ENCODE data around the gene MORC3. TPM values are rescaled to one million over a fixed set of nuclear protein-coding genes. Genes with fewer than 3 reads are reported as not detected.
"Not testable (repeated sequence)": the region's sequence is repeated elsewhere in the genome, so short reads cannot be mapped to it uniquely, and the experiment has no call there.

Gene MORC3, protein sequence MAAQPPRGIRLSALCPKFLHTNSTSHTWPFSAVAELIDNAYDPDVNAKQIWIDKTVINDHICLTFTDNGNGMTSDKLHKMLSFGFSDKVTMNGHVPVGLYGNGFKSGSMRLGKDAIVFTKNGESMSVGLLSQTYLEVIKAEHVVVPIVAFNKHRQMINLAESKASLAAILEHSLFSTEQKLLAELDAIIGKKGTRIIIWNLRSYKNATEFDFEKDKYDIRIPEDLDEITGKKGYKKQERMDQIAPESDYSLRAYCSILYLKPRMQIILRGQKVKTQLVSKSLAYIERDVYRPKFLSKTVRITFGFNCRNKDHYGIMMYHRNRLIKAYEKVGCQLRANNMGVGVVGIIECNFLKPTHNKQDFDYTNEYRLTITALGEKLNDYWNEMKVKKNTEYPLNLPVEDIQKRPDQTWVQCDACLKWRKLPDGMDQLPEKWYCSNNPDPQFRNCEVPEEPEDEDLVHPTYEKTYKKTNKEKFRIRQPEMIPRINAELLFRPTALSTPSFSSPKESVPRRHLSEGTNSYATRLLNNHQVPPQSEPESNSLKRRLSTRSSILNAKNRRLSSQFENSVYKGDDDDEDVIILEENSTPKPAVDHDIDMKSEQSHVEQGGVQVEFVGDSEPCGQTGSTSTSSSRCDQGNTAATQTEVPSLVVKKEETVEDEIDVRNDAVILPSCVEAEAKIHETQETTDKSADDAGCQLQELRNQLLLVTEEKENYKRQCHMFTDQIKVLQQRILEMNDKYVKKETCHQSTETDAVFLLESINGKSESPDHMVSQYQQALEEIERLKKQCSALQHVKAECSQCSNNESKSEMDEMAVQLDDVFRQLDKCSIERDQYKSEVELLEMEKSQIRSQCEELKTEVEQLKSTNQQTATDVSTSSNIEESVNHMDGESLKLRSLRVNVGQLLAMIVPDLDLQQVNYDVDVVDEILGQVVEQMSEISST
- 10 to 100 TPM; 36.0 to 56.4 (median 54.4) TPM for polyA plus RNA-seq (ENCODE audit: insufficient read depth in 1 of 5, insufficient read length in 5 of 5, low replicate concordance in 1 of 5)
- long read RNA-seq, donor 1, full-length matches to known transcripts = 3 of 37 reads
- long read RNA-seq, donor 1, partial matches to known transcripts = 34 of 37 reads
- long read RNA-seq, donor 1, other reads (novel, unspliced or antisense) = 0 of 37 reads
- long read RNA-seq, donor 2, full-length matches to known transcripts = 2 of 7 reads
- long read RNA-seq, donor 2, partial matches to known transcripts = 5 of 7 reads
- long read RNA-seq, donor 2, other reads (novel, unspliced or antisense) = 0 of 7 reads
- long read RNA-seq, donor 3, full-length matches to known transcripts = 3 of 3 reads
- long read RNA-seq, donor 3, partial matches to known transcripts = 0 of 3 reads
- long read RNA-seq, donor 3, other reads (novel, unspliced or antisense) = 0 of 3 reads
- long read RNA-seq, donor 4, partial matches to known transcripts = 0 of 3 reads
- long read RNA-seq, donor 4, other reads (novel, unspliced or antisense) = 0 of 3 reads
- long read RNA-seq, donor 5, full-length matches to known transcripts = 1 of 6 reads
- long read RNA-seq, donor 5, partial matches to known transcripts = 5 of 6 reads
- long read RNA-seq, donor 5, other reads (novel, unspliced or antisense) = 0 of 6 reads
- long read RNA-seq, donor 6, full-length matches to known transcripts = 4 of 15 reads
- long read RNA-seq, donor 6, partial matches to known transcripts = 11 of 15 reads
- long read RNA-seq, donor 6, other reads (novel, unspliced or antisense) = 0 of 15 reads
- long read RNA-seq, donor 7, full-length matches to known transcripts = 3 of 3 reads
- long read RNA-seq, donor 7, partial matches to known transcripts = 0 of 3 reads
- long read RNA-seq, donor 7, other reads (novel, unspliced or antisense) = 0 of 3 reads
- long read RNA-seq, donor 8, full-length matches to known transcripts = 4 of 15 reads
- long read RNA-seq, donor 8, partial matches to known transcripts = 11 of 15 reads
- long read RNA-seq, donor 8, other reads (novel, unspliced or antisense) = 0 of 15 reads

DNA sequence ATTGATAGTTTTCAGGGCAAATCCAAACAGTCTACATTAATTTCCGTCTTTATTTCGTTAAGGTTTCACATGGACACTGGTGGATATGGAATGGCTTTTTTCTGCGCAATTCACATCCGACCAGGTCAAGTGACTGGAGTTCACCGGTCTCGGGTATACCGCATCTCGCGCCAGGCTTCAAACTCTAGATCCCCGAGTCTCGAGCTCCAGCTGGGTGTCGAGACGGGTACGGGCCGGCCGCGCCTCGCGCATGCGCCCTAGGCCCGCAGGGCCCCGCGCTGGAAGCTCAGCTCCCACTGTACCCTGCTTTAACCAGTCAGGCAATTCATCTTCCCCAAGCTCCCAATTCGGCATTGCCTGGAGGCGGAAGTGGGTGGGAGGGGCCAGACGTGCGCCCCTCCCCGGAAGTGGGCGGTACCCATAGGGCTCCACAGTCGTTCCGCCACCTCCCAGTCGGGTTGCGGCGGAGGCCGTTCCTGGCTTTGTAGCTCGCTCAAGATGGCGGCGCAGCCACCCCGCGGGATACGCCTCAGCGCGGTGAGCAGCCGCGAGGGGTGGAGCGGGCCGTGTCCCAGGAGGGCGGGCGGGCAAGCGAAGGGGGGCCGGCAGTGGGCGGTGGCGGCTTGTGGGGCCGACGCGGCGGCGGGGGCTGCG, at the start of gene MORC3:
Gene MORC3 (plus strand): TSS at position 431 of the 654 bp plus-strand sequence. CDS start 68 bp downstream, at position 499.
- DNase-seq = peak; percentile 100

DNA sequence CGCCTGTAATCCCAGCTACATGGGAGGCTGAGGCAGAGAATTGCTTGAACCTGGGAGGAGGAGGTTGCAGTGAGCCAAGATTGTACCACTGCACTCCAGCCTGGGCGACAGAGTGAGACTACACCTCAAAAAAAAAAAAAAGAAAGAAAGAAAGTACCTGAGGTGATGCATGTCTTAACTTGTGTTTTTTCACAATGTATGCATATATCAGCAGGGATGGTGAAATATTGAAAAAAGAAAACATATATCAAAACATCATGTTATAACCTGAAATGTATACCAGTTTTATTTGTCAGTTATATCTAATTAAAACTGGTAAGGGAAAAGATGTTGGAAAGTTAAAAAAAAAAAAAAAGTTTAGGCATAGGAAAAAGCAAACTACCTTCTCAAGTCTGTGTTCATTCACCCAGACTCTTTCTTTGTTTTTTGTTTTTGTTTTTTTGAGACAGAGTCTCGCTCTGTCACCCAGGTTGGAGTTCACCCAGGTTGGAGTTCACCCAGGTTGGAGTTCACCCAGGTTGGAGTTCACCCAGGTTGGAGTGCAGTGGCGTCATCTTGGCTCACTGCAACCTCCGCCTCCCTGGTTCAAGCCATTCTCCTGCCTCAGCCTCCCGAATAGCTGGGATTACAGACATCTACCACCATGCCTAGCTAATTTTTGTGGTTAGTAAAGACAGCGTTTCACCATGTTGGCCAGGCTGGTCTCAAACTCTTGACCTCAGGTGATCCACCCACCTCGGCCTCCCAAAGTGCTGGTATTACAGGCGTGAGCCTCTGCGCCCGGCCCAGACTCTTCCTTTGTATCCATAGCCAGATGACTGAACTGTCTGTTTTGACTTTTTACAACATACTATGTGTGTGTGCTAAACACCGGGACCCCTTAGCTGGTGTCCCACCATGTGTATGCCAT, 49.0 kb upstream of the MORC3 start:
- not testable (repeated sequence) for DNase-seq

DNA sequence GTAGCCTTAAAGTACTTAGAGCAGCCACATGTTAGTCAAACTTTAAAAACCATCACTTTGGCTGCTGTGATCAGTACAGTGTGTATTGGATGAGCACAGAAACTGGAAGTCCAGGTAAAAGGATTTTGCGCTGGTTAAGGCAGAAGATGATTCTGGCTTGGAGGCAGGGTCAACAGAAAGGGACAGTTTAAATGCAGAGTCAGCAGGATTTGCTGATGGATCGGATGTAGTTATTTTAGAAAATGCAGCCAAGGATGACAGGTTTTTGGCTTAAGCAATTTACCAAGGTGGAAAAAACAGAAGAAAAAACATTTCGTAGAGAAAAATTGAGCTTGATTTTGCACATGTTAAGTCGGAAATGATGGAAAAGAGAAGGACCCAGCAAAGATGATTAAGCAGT, 45.9 kb upstream of the MORC3 start:
- DNase-seq = no peak

DNA sequence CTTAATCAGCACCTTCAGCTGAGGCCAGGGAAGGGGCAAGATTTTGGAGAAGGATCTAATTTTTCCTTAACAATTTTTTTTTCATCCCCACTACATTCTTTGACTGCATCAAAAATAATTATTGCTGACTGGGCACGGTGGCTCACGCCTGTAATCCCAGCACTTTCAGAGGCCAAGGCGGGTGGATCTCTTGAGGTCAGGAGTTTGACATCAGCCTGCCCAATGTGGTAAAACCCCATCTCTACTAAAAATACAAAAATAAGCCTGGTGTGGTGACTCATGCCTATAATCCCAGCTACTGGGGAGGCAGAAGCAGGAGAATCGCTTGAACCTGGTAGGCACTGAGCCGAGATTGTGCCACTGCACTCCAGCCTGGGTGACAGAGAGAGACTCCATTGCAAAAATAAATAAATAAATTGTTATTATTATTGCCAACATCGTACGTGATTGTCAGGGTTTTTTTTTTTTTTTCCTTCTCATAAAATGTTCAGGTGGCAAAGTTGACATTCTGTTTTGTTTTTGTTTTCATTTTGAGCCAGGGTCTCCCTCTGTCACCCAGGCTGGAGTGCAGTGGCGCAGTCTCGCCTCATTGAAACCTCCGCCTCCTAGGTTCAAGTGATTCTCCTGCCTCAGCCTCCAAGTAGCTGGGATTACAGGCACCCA, 37.3 kb upstream of the MORC3 start:
- DNase-seq = no peak

DNA sequence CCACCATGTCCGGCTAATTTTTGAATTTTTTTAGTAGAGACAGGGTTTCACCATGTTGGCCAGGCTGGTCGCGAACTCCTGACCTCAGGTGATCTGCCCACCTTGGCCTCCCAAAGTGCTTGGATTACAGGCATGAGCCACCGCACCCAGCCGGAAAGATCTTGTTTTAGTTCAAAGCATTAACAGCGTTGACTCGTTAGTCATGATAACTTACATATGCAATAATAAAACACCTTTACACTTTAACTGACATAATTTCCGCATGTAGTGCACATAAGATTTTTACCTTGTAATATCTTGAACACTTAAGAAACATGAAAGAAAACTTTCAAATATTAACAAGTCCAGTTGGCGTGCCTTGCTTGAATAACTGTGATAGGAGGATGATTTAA, 36.8 kb upstream of the MORC3 start:
- DNase-seq = not testable (repeated sequence)

DNA sequence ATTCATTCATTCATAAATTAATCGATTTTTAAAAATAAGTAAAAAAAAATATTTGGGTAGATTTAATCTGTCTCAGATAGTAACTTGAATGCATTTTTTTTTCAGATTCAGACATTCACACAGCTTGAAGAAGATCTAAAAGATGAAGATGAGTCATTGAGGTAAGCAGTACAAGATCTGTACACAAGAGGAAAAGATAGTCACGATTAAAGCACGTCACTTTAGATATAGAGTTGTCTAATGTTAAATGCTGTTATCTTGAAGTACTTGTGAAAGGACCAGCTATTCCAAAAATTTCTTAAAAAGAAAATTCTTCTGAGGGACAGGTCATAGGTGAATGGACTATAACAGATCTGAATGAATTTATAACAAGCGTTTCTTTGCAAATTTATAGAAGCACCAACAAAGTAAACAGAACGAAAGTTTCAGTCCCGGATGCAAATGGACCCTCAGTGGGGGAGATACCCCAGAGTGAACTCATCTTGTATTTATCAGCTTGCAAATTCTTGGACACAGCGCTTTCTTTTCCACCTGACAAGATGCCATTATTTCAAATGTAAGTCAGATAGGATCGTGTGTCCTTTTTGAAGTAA, 31.2 kb upstream of the MORC3 start:
- no peak for DNase-seq

DNA sequence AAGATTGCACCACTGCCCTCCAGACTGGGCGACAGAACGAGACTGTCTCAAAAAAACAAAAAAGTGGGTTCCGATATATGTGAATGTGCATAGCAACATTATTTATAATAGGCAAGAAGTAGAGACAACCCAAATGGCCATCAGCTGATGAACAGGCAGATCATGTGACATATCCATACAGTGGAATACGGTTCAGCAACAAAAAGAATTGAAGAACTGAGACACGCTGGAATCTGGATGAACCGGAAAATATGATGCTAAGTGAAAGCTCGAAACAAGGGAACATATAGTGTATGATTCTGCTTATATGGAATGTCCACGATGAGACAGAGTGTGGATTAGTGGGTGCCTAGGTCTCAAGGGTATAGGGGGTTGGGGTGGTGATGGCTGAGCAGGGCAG, 28.5 kb upstream of the MORC3 start:
- DNase-seq = no peak

DNA sequence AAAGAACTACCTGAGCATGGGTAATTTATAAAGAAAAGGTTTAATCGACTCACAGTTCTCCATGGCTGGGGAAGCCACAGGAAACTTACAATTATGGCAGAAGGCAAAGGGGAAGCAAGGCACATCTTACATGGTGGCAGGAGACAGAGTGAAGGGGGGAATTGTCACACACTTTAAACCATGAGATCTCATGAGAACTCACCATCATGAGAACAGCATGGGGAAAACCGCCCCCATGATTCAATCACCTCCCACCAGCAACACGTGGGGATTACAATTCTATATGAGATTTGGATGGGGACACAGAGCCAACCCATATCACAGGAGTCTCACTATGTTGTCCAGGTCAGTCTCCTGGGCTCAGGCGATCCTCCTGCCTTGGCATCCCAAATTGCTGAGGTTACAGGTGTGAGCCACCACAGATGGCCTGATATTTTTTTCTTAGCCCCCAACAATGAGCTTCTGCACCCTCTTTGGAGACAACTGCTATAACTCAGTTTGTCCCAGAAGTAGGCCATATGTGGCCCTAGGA, 22.5 kb upstream of the MORC3 start:
- no peak for DNase-seq

DNA sequence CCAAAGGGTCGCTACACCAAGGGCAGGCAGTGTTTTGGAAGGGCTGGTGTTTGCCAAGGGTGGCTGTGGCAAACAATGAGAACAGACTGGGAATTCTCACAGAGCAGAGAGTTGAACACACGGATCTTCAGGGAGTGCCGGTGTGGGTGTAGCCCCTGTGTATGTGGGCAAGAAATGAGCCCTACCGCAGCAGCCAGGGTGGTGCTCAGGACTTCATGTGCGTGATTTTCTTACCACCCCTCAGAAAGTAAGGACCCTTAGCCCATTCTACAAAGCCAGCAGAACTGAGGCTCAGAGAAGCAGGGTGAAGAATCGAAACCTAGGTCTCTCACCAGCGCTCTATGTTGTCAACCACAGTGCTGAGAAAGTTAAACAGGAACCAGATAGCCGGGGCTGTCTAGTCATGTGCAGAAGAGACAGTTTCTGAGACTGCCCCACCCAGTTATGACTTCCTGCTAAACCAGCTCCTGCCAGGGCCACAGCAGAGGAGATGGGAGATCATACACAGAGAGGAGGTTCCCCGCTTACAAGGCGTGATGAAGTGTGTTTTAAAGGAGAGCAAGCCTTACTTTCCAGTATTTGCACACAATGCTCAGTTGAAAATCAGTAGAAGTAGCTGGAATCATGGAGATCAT, 21.9 kb upstream of the MORC3 start:
- DNase-seq = no peak

DNA sequence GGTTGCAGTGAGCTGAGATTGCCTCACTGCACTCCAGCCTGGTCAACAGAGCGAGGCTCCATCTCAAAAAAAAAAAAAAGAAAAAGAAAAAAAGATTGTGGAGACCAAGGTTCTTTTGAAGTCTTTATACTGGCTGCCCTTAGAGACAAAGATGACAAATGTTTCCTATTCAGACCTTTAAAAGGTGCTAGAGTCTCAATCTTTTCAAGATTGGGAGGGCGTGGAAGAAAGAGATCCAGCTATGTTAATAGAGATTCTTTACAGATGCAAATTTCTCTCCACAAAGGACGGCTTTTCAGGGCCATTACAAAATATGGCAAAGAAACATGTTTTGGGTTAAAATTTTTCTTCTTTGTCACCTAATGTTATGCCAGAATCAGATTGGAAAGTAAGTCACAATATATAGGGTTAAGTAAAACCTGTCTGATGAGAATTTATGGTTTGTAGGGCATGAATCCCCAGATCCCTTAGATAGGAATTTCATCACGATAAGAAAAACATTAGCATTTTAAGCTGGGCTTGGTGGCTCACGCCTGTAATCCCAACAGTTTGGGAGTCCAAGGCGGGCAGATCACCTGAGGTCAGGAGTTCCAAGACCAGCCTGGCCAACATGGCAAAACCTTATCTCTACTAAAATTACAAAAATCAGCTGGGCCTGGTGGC, 13.0 kb upstream of the MORC3 start:
- DNase-seq = no peak

DNA sequence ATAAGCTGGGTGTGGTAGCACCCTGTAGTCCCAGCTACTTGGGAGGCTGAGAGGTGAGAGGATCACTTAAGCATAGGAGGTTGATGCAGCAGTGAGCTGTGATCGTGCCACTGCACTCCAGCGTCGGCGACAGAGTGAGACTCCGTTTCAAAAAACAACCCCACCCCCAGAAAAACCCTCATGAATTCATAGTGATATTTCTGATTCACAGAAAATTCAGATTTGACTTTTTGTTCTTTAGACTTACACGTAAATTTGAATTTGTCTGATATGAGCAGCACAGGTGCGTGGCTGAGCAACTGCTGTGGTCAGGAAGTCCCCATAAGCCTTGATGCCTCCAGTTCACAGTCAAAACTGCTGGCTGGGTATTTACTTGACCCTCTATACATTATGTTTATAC, 10.0 kb upstream of the MORC3 start:
- no peak for DNase-seq

DNA sequence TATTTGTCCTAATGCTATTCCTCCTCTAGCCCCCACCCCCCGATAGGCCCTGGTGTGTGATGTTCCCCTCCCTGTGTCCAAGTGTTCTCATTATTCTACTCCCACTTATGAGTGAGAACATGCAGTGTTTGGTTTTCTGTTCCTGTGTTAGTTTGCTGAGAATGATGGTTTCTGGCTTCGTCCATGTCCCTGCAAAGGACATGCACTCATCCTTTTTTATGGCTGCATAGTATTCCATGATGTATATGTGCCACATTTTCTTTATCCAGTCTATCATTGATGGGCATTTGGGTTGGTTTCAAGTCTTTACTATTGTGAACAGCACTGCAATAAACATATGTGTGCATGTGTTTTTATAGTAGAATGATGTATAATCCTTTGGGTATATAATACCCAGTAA, 6.6 kb upstream of the MORC3 start:
- DNase-seq = not testable (repeated sequence)

DNA sequence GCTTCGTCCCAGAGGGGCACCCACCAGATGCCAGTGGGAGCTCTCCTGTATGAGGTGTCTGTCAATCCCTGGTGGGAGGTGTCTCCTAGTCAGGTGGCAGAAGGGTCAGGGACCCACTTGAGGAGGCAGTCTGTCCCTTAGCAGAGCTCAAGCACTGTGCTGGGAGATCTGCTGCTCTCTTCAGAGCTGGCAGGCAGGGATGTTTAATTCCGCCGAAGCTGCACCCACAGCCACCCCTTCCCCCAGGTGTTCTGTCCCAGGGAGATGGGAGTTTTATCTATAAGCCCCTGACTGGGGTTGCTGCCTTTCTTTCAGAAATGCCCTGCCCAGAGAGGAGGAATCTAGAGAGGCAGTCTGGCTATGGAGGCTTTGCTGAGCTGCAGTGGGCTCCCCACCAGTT, 4.0 kb upstream of the MORC3 start:
- DNase-seq = not testable (repeated sequence)

DNA sequence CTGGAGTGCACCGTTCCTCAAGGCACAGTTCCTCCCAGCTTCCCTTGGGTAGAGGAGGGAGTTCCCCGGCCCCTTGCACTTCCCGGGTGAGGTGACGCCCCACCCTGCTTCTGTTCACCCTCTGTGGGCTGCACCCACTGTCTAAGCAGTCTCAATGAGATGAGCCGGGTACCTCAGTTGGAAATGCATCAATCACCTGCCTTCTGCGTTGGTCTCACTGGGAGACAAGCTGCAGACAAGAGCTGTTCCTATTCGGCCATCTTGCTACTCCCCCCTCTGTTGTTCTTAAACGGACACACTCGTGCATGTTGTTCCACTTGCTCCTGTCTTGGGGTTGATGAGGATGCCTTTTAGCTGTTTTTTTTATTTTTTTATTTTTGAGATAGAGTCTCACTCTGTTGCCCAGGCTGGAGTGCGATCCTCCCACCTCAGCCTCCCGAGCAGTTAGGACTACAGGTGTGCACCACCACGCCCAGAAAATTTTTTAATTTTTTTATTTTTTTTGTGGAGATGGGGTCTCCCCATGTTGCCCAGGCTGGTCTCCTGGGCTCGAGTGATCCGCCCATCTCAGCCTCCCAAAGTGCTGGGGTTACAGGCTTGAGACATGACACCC, 3.0 kb upstream of the MORC3 start:
- DNase-seq = no peak

DNA sequence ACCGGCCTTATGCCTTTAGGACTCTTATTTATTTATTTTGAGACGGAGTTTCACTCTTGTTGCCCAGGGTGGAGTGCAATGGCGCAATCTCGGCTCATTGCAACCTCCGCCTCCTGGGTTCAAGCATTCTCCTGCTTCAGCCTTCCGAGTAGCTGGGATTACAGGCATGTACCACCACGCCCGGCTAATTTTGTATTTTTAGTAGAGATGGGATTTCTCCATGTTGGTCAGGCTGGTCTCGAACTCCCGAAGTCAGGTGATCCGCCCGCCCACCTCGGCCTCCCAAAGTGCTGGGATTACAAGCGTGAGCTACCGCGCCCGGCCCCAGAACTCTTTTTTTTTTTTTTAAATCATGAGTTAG, 611 bp upstream of the MORC3 start:
- not testable (repeated sequence) for DNase-seq
